Right hindlimb (tissue), 1 donor: ENCODE results near the gene PADI6.
A peak's percentile ranks its signal among the peaks of the same experiment; 100 is the strongest.

Source experiments
- DNase-seq: peaks from one replicate; pipeline ENCODE4 v3.0.0-alpha.2; 2018

Gene PADI6

GRCh38 chr1:17437260-17437579 is 65.2 kb downstream of the PADI6 start:
- no peak for DNase-seq

GRCh38 chr1:17437580-17438317 is 65.8 kb downstream of the PADI6 start:
- peak; percentile 72 for DNase-seq

GRCh38 chr1:17438318-17439249 is 66.6 kb downstream of the PADI6 start:
- DNase-seq, result peak; percentile 69

- DNase-seq, result peak; percentile 78
Observed at GRCh38 chr1:17439250-17440073, 67.5 kb downstream of the PADI6 start, which contains the start of gene RCC2. Gene RCC2 (minus strand): TSS chr1:17439677. CDS start chr1:17438514, 1,163 bp downstream.

- DNase-seq, result no peak
Observed at GRCh38 chr1:17440074-17440826, 68.3 kb downstream of the PADI6 start.

- DNase-seq, result no peak
Observed at GRCh38 chr1:17440827-17441168, 68.8 kb downstream of the PADI6 start.

- DNase-seq, result no peak
Observed at GRCh38 chr1:17441265-17441992, 69.4 kb downstream of the PADI6 start.

GRCh38 chr1:17441993-17442357 is 70.0 kb downstream of the PADI6 start:
- no peak for DNase-seq

GRCh38 chr1:17442841-17443240 is 70.8 kb downstream of the PADI6 start:
- DNase-seq, result no peak

- no peak for DNase-seq
Observed at GRCh38 chr1:17447501-17447992, 75.6 kb downstream of the PADI6 start.
